Head of caudate nucleus (tissue), 42 donors: ENCODE measurements around the gene FKBP5.
"Not testable (repeated sequence)": the region's sequence is repeated elsewhere in the genome, so short reads cannot be mapped to it uniquely, and the experiment has no call there.

Experiments
- DNase-seq, 42 donors: peaks; one replicate each; pipeline versions ENCODE4 v3.0.0 to v3.0.0-alpha.2; 2020 to 2021; ENCODE audit warnings: mixed read lengths in 7 of 42
- intact Hi-C: fragments of 100-400 bp; cut with DNase I; formaldehyde crosslinking; loops from one replicate; pipeline ENCODE4 v1.15.0; 2022

The FKBP5 gene

DNA sequence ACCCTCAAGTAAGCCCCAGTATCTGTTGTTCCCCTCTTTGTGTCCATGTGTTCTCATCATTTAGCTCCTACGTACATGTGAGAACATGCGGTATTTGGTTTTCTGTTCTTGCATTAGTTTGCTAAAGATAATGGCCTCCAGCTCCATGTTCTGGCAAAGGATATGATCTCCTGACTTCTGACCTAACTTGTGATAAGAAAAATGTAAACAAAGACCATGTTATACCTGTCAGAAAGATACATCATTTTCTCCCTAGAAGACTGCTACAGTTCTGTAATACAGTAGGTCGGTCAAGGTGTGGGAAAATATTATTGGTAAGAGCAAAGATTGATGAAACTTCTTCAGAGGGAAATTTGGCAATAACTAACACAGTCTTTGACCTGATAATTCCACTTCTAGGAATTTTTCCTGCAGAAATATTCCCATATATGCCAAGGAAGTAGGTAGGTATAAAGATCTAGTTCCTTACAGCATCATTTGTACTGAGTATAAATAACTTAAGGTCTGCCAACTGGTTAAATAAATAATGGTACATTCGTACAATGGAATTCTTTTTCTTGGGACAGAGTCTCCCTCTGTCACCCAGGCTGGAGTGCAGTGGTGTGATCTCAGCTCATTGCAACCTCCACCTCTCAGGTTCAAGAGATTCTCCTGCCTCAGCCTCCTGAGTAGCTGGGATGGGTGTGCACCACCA lies 19.1 kb upstream of the FKBP5 start:
- intact Hi-C loops: no loop called here
- DNase-seq: peak in 2 of 42 donors; percentile 7 to 8

- intact Hi-C loops: no loop called here
- no peak for DNase-seq
Observed at GRCh38 chr6:35706468-35706867, 17.8 kb upstream of the FKBP5 start.

- DNase-seq: peak in 1 of 42 donors; percentile 20
Observed at GRCh38 chr6:35703554-35703953, 14.8 kb upstream of the FKBP5 start.

GRCh38 chr6:35698858-35699257 lies 10.1 kb upstream of the FKBP5 start:
- DNase-seq: no peak
- intact Hi-C loops: no loop called here

More at GRCh38 chr6:35703554-35703953, 14.8 kb upstream of the FKBP5 start:
- intact Hi-C loops: no loop called here

DNA sequence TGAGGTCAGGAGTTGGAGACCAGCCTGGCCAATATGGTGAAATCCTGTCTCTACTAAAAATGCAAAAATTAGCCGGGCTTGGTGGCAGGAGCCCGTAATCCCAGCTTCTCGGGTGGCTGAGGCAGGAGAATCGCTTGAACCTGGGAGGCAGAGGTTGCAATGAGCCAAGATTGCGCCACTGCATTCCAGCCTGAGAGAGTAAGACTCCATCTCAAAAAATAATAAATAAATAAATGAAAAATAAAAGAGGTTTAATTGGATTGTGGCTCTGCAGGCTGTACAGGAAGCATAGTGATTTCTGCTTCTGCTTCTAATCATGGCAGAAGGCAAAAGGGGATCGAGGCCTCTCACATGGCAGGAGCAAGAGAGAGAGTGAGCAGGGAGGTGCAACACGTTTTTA lies 9.7 kb upstream of the FKBP5 start:
- intact Hi-C loops, DNase-seq: not testable (repeated sequence)

- intact Hi-C loops: loop anchor here (5.0 kb wide), 1 partner anchor 33 kb away; no protein-coding TSS in a partner anchor
- DNase-seq: no peak
Observed at GRCh38 chr6:35694462-35694861, 5.7 kb upstream of the FKBP5 start.

- intact Hi-C loops: loop anchor here (5.0 kb wide), 1 partner anchor 36 kb away; no protein-coding TSS in a partner anchor
Observed at GRCh38 chr6:35691027-35691824, 2.5 kb upstream of the FKBP5 start.

DNA sequence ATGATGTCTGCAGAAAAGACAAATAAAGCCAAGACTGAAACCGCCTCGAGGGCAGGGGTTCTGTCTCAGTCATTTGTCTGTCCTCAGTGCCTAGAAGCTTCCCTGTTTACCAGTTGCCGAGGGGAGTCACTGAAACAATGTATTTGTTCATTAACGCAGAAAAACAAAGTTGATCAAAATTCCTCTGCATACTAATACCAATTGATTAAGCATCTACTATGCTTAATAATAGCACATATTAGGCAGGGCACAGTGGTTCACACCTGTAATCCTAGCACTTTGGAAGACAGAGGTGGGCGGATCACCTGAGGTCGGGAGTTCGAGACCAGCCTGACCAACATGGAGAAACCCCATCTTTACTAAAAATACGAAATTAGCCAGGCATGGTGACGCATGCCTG lies 1.8 kb upstream of the FKBP5 start:
- no peak for DNase-seq
- intact Hi-C loops: loop anchor here (5.0 kb wide), 1 partner anchor 37 kb away; no protein-coding TSS in a partner anchor

More at GRCh38 chr6:35691027-35691824, 2.5 kb upstream of the FKBP5 start:
- peak; percentile 31 to 89 (median 58) for DNase-seq

- DNase-seq: not testable (repeated sequence)
- intact Hi-C loops: loop anchor here (5.0 kb wide), 1 partner anchor 37 kb away; no protein-coding TSS in a partner anchor
Observed at GRCh38 chr6:35690006-35690405, 1.3 kb upstream of the FKBP5 start.

DNA sequence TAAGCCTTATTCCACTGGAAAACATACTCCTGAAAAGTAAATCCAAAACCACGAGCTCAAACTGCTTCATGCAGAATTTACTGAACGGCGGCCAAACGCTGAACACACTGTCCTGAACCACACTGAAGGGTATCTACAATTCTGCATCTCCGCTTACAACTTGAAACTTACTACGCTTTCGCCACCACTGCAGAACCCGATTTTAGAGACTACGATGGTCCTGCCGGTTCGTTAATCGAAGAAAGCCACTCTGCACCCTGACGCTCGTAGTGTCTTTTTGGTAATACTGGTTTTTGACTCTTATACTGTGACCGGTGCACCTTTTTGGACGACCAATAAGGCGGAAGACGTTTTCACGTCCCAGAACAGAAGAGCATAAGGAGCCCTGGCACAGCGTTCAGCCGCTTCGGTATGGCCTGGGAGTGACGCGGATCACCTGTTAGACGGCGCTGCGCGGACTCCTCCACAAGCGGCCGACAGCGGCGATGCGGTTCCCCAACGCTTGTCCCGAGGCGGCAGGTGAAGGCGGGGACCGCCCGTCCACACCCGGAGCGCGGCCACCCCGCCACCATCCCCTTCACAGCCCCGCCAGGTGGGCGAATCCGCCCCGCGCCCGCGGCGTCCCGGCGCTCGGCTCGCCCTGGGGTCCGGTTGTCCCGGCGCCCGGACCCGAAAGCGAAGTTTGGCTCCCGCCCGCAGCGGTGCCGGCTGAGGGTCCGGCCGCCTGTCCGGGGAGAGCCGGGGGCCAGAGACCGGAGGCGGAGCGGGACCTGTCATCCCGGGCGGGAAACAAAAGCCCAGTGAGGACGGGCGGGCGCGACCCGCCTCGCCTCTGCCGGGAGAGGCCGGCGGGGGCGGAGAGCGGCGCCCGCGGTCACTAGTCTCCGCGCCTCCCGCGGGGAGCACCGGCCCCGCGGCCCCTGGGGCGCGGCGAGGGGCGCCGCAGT lies 784 bp downstream of the FKBP5 start:
- intact Hi-C loops: no loop called here
- DNase-seq: peak in 39 of 42 donors; percentile 13 to 71 (median 35)

DNA sequence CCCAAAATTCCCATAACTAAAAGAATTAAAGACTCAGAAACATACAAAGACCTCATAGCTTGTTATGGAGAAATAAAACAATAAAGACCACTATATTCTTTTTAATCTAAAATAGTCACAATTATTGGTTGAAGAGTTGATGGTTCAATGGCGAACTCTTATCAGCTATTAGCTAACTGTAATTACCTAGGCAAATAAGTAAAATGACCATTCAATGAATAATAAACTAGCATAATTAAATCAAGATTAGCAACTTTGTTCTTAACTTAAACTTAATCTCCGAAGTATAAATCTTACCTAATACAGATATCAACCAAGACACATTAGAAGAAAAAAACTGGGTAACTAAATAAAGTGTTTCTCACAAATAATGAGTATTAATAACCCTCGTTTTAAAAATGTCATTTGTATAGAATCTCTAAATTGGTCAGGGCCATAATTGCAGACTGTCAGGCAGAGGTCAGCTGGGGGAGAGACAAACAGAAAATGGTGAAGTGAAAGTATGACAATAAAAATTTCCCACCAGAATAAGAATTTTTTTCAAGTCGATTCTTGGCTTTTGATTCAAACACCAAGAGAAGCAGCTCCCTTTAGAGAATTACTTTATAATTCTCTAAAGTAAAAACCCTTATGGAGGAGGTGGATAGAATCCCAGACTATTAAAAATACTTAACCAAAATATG lies 1.7 kb downstream of the FKBP5 start:
- DNase-seq: no peak
- intact Hi-C loops: no loop called here

GRCh38 chr6:35686436-35686835 lies 2.3 kb downstream of the FKBP5 start:
- intact Hi-C loops: no loop called here
- no peak for DNase-seq

- intact Hi-C loops: no loop called here
Observed at GRCh38 chr6:35683267-35683666, 5.4 kb downstream of the FKBP5 start.

GRCh38 chr6:35681298-35681697 lies 7.4 kb downstream of the FKBP5 start:
- no peak for DNase-seq
- intact Hi-C loops: no loop called here

More at GRCh38 chr6:35683267-35683666, 5.4 kb downstream of the FKBP5 start:
- no peak for DNase-seq

GRCh38 chr6:35679399-35679798 lies 9.3 kb downstream of the FKBP5 start:
- intact Hi-C loops: no loop called here
- no peak for DNase-seq

GRCh38 chr6:35678814-35679213 lies 9.9 kb downstream of the FKBP5 start:
- intact Hi-C loops: no loop called here
- DNase-seq: no peak

- DNase-seq: no peak
- intact Hi-C loops: no loop called here
Observed at GRCh38 chr6:35678021-35678654, 10.6 kb downstream of the FKBP5 start.

GRCh38 chr6:35677456-35677855 lies 11.3 kb downstream of the FKBP5 start:
- intact Hi-C loops: no loop called here
- no peak for DNase-seq
